Left hindlimb (tissue), 1 donor: ENCODE data around the gene RAB4B.
"Not testable (repeated sequence)": the region's sequence is repeated elsewhere in the genome, so short reads cannot be mapped to it uniquely, and the experiment has no call there.

ENCODE experiments used
- DNase-seq: peaks from one replicate; pipeline ENCODE4 v3.0.0-alpha.2; 2018

Gene RAB4B

GRCh38 chr19:40777937-40778705 lies at the start of gene RAB4B:
Gene RAB4B, plus strand, starts transcription at chr19:40778247. Its CDS starts 129 bp downstream, at chr19:40778376.
- peak; percentile 100 for DNase-seq

- not testable (repeated sequence) for DNase-seq
These were observed 48.0 kb upstream of the RAB4B start for GRCh38 chr19:40730065-40730464.

- not testable (repeated sequence) for DNase-seq
These were observed 45.7 kb upstream of the RAB4B start for GRCh38 chr19:40732304-40732703.

GRCh38 chr19:40733149-40733548 lies 44.9 kb upstream of the RAB4B start:
- DNase-seq, result no peak

- no peak for DNase-seq
These were observed 42.9 kb upstream of the RAB4B start for GRCh38 chr19:40735013-40735771.

- DNase-seq, result no peak
These were observed 41.4 kb upstream of the RAB4B start for GRCh38 chr19:40736661-40737060.

- DNase-seq, result no peak
These were observed 40.9 kb upstream of the RAB4B start for GRCh38 chr19:40737102-40737644.

GRCh38 chr19:40739030-40739839 lies 38.8 kb upstream of the RAB4B start:
- DNase-seq, result no peak

GRCh38 chr19:40739871-40740703 lies 38.0 kb upstream of the RAB4B start:
- no peak for DNase-seq

GRCh38 chr19:40740747-40741146 lies 37.3 kb upstream of the RAB4B start:
- peak; percentile 83 for DNase-seq

GRCh38 chr19:40741527-40742390 lies 36.3 kb upstream of the RAB4B start:
- DNase-seq, result no peak

- DNase-seq, result no peak
These were observed 35.6 kb upstream of the RAB4B start for GRCh38 chr19:40742477-40742876.

GRCh38 chr19:40742886-40743285 lies 35.2 kb upstream of the RAB4B start:
- no peak for DNase-seq

GRCh38 chr19:40743926-40744325 lies 34.1 kb upstream of the RAB4B start:
- DNase-seq, result no peak

GRCh38 chr19:40744554-40745401 lies 33.3 kb upstream of the RAB4B start:
- DNase-seq, result no peak

GRCh38 chr19:40745402-40745780 lies 32.7 kb upstream of the RAB4B start:
- DNase-seq, result no peak

- no peak for DNase-seq
These were observed 30.5 kb upstream of the RAB4B start for GRCh38 chr19:40747536-40747935.

- DNase-seq, result peak; percentile 100
These were observed 27.8 kb upstream of the RAB4B start, which contains the start of gene ACTMAP for GRCh38 chr19:40750058-40750873. Gene ACTMAP, minus strand, starts transcription at chr19:40750477. Its CDS starts 674 bp downstream, at chr19:40749803.
